GM12874 (cell line): ENCODE measurements around the gene ZNF786.

Experiments used
- TF ChIP-seq, protein P1 (sequence below): IDR thresholded peaks from 2 replicates; pipeline ENCODE4 v1.5.1; 2011; ENCODE audit warnings: low read depth, mild to moderate bottlenecking, control low read depth, low read length, moderate library complexity; ENCODE audit not compliant: insufficient read depth

Gene ZNF786

DNA sequence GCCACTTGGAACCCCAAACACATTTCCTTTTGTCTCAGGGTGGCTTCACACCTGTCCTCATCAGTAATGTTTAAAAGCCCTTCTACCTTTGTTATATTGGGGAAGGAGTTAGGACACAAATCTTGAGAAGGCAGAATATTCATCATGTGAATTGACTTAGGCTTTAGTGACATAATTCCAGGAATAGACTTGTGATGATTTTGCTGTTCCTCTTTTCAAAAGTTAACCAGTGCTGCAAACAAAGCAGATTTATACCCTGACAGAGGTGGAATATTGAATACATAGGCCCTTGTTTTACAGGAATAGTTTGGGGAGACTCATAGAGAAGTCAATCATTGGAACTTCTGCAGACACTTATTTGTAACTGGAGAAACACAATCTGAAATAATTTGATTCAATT lies 27.0 kb downstream of the ZNF786 start:
- TF ChIP-seq, protein P1, sequence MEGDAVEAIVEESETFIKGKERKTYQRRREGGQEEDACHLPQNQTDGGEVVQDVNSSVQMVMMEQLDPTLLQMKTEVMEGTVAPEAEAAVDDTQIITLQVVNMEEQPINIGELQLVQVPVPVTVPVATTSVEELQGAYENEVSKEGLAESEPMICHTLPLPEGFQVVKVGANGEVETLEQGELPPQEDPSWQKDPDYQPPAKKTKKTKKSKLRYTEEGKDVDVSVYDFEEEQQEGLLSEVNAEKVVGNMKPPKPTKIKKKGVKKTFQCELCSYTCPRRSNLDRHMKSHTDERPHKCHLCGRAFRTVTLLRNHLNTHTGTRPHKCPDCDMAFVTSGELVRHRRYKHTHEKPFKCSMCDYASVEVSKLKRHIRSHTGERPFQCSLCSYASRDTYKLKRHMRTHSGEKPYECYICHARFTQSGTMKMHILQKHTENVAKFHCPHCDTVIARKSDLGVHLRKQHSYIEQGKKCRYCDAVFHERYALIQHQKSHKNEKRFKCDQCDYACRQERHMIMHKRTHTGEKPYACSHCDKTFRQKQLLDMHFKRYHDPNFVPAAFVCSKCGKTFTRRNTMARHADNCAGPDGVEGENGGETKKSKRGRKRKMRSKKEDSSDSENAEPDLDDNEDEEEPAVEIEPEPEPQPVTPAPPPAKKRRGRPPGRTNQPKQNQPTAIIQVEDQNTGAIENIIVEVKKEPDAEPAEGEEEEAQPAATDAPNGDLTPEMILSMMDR: no peak

DNA sequence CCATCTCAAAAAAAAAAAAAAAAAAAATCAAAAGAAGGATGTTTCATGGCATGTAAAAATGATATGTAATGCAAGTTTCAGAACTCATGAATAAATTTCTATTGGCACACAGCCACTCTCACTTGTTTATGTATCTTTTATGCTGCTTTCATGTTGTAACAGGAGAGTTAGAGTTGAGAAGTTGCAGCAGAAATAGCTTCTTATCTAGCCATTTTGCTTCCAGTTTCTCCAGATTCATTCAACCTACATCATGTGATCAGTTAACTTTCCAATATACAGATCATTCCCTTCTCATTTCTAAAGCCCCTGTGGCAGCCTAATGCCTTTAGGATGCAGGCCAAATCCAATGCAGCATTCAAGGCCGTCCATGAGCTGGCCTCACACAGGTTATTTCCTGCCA lies 30.4 kb downstream of the ZNF786 start:
- TF ChIP-seq, protein P1: no peak

GRCh38 chr7:149053885-149054284 lies 36.6 kb downstream of the ZNF786 start:
- TF ChIP-seq, protein P1: no peak

DNA sequence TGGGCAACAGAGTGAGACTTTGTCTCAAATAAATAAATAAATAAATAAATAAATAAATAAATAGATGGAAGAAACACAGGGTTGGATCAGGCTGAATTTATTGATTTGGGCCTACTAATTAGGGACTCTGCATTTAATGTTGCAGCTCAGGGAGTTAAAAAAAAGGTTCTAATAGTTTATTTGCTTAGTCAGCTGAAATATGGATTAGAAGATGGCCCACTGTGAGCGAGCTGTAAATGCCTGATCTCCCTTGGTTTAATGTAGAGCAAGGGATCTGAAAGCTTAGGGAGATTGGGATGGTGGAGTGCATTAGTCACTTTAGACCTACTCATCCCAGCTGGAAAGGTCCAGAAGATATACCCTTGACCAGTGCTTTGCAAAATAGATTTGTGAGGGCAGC lies 37.1 kb downstream of the ZNF786 start:
- TF ChIP-seq, protein P1: no peak

DNA sequence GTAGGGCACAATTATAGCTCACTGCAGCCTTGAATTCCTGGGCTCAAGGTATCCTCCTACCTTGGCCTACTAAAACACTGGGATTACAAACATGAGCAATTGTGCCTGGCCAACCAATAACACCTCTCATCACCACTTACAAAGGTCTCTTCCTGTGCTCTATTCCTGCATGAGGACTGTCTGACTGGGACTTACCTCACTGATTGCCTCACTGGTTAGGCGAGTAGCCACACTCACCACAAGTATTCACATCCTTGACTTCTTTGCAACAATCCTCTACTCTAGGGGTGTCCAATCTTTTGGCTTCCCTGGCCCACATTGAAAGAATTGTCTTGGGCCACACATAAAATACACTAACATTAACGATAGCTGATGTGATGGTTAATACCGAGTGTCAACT lies 39.6 kb downstream of the ZNF786 start:
- TF ChIP-seq, protein P1: no peak

DNA sequence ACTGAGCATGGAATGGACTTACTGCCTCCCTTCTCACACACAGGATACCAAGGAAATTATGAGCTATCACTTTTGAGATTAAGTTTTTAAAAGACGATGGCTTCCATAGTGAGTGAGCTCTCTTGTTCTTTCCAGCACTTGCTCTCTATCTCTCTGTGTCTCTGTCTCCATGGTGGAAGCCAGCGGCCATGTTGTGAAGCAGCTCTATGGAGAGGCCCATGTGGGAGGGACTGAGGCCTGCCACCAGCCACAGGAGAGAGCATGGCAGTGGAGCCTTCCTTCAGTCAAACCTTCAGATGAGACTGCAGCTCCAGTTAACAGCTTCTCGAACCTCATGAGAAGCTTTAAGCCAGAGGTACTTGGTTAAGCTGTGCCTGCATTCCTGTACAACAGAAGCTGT lies 41.7 kb downstream of the ZNF786 start:
- TF ChIP-seq, protein P1: no peak

DNA sequence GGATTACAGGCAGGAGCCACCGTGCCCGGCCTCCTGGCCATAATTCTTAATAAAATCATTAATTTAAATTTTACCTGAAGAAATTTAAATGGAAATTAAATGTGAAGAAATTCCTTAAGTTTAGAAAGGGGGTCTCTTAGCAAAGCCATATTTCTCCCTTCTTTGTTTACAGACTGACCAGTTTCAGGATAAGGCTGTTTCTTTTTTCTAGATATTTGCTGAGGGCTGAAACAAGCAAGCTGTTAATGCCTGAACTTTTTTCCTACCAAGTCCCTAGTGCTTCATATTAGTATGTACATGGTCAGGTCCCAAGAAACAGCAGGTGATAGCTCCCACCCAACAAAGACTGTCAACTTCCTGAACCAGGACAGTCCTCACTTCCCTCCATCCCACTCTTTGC lies 44.1 kb downstream of the ZNF786 start:
- TF ChIP-seq, protein P1: no peak

DNA sequence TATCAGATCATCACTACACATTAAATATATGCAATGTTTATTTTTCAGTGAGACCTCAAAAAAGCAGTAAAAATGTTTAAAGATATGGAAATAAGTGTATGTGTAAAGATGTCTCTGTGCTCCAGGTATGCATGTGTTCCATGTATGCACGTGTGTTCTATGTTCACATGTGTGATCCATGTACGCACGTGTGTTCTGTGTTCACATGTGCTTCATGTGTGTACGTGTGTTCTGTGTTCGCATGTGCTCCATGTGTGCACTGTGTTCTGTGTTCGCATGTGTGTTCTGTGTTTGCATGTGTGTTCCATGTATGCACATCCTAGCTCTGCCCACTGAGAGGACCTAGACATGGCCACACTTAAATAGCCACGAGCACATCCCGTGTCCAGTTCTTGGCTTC lies 46.6 kb downstream of the ZNF786 start:
- TF ChIP-seq, protein P1: no peak
